Skeletal muscle cell (primary cell): Measurements from ENCODE around the gene DNAL1.
"Not testable (repeated sequence)": the region's sequence is repeated elsewhere in the genome, so short reads cannot be mapped to it uniquely, and the experiment has no call there.

Experiments
- DNase-seq: peaks from one replicate; pipeline ENCODE4 v3.0.0-alpha.2; 2010; ENCODE audit warnings: low read depth
- H3K4me3 ChIP-seq: 2 replicates; pipeline ENCODE4 v1.5.1; 2011; ENCODE audit warnings: low read depth, mild to moderate bottlenecking, control low read depth, low read length, moderate library complexity

Gene DNAL1

GRCh38 chr14:73636355-73636754, 8.4 kb upstream of the DNAL1 start:
- DNase-seq, H3K4me3 ChIP-seq: not testable (repeated sequence)

- DNase-seq, result no peak
- no peak overlapping the region for H3K4me3 ChIP-seq
Measured at GRCh38 chr14:73637830-73638229, 7.0 kb upstream of the DNAL1 start.

GRCh38 chr14:73640796-73641365, 3.9 kb upstream of the DNAL1 start:
- no peak for DNase-seq
- H3K4me3 ChIP-seq, result no peak overlapping the region

- no peak for DNase-seq
- H3K4me3 ChIP-seq, result peak overlapping the region; percentile 96
Measured at GRCh38 chr14:73645248-73645610, 443 bp downstream of the DNAL1 start.

GRCh38 chr14:73651005-73651404, 6.2 kb downstream of the DNAL1 start:
- no peak overlapping the region for H3K4me3 ChIP-seq
- no peak for DNase-seq

- no peak overlapping the region for H3K4me3 ChIP-seq
- no peak for DNase-seq
Measured at GRCh38 chr14:73655851-73656250, 11.1 kb downstream of the DNAL1 start.

- not testable (repeated sequence) for H3K4me3 ChIP-seq, DNase-seq
Measured at GRCh38 chr14:73659202-73659601, 14.4 kb downstream of the DNAL1 start.

GRCh38 chr14:73660511-73660910, 15.7 kb downstream of the DNAL1 start:
- H3K4me3 ChIP-seq, result no peak overlapping the region
- DNase-seq, result no peak

GRCh38 chr14:73661872-73662271, 17.1 kb downstream of the DNAL1 start:
- no peak overlapping the region for H3K4me3 ChIP-seq
- no peak for DNase-seq

GRCh38 chr14:73662487-73662943, 17.7 kb downstream of the DNAL1 start:
- DNase-seq, result peak; percentile 56
- H3K4me3 ChIP-seq, result no peak overlapping the region

- no peak overlapping the region for H3K4me3 ChIP-seq
- no peak for DNase-seq
Measured at GRCh38 chr14:73663548-73664212, 18.9 kb downstream of the DNAL1 start.

GRCh38 chr14:73665130-73665529, 20.3 kb downstream of the DNAL1 start:
- DNase-seq, result no peak
- H3K4me3 ChIP-seq, result no peak overlapping the region

- no peak overlapping the region for H3K4me3 ChIP-seq
- no peak for DNase-seq
Measured at GRCh38 chr14:73666583-73666982, 21.8 kb downstream of the DNAL1 start.

GRCh38 chr14:73667854-73668253, 23.1 kb downstream of the DNAL1 start:
- no peak for DNase-seq
- no peak overlapping the region for H3K4me3 ChIP-seq

- no peak overlapping the region for H3K4me3 ChIP-seq
- DNase-seq, result no peak
Measured at GRCh38 chr14:73674986-73675385, 30.2 kb downstream of the DNAL1 start.

- H3K4me3 ChIP-seq, result no peak overlapping the region
- no peak for DNase-seq
Measured at GRCh38 chr14:73678698-73679097, 33.9 kb downstream of the DNAL1 start.

- no peak for DNase-seq
- H3K4me3 ChIP-seq, result no peak overlapping the region
Measured at GRCh38 chr14:73680821-73681220, 36.0 kb downstream of the DNAL1 start.

GRCh38 chr14:73684627-73685026, 39.8 kb downstream of the DNAL1 start:
- H3K4me3 ChIP-seq, result no peak overlapping the region
- no peak for DNase-seq

- no peak overlapping the region for H3K4me3 ChIP-seq
- no peak for DNase-seq
Measured at GRCh38 chr14:73685328-73685727, 40.5 kb downstream of the DNAL1 start.

- peak; percentile 21 for DNase-seq
- no peak overlapping the region for H3K4me3 ChIP-seq
Measured at GRCh38 chr14:73686901-73687300, 42.1 kb downstream of the DNAL1 start.

- H3K4me3 ChIP-seq, result no peak overlapping the region
- DNase-seq, result no peak
Measured at GRCh38 chr14:73694083-73694482, 49.3 kb downstream of the DNAL1 start.
